Hepatocyte (in vitro differentiated cells): ENCODE results near the gene GAPVD1.

Experiments
- CTCF ChIP-seq: fragments of 200-600 bp; sonication (generic); IDR thresholded peaks from 2 replicates; pipeline ENCODE4 v1.5.1; 2016; ENCODE audit warnings: antibody characterized with exemption, mild to moderate bottlenecking; ENCODE audit not compliant: poor library complexity
- EZH2phosphoT487 ChIP-seq: fragments of 200-600 bp; sonication (generic); IDR thresholded peaks from one replicate; pipeline ENCODE4 v1.6.1; 2018; ENCODE audit warnings: antibody characterized with exemption, mild to moderate bottlenecking, low read depth, moderate library complexity; ENCODE audit not compliant: unreplicated experiment, severe bottlenecking

GRCh38 chr9:125416517-125416916 lies 154.9 kb downstream of the GAPVD1 start:
- no peak for TF ChIP-seq EZH2phosphoT487
- no peak for TF ChIP-seq CTCF
